GM10847 (cell line): ENCODE results near the gene KCNH4.

ENCODE experiments used
- POLR2A ChIP-seq: IDR thresholded peaks from 2 replicates; pipeline ENCODE4 v1.6.1; 2011; ENCODE audit not compliant: insufficient read length; ENCODE audit errors: extremely low read depth

Gene KCNH4

GRCh38 chr17:42199416-42200011 lies 18.6 kb upstream of the KCNH4 start:
- TF ChIP-seq POLR2A = no peak

- no peak for TF ChIP-seq POLR2A
Measured at GRCh38 chr17:42198897-42199296, 18.0 kb upstream of the KCNH4 start.

GRCh38 chr17:42197564-42198156 lies 16.7 kb upstream of the KCNH4 start:
- no peak for TF ChIP-seq POLR2A

- peak; percentile 48 for TF ChIP-seq POLR2A
Measured at GRCh38 chr17:42193969-42194899, 13.3 kb upstream of the KCNH4 start, which contains the start of gene GHDC. Gene GHDC, minus strand, starts transcription at chr17:42194494. Its CDS starts 913 bp downstream, at chr17:42193581.

- TF ChIP-seq POLR2A = no peak
Measured at GRCh38 chr17:42193216-42193968, 12.4 kb upstream of the KCNH4 start.

GRCh38 chr17:42192189-42193126 lies 11.5 kb upstream of the KCNH4 start:
- TF ChIP-seq POLR2A = no peak

GRCh38 chr17:42191275-42191608 lies 10.3 kb upstream of the KCNH4 start:
- no peak for TF ChIP-seq POLR2A

GRCh38 chr17:42190491-42191274 lies 9.7 kb upstream of the KCNH4 start:
- TF ChIP-seq POLR2A = no peak

- TF ChIP-seq POLR2A = no peak
Measured at GRCh38 chr17:42189651-42189965, 8.7 kb upstream of the KCNH4 start.

GRCh38 chr17:42188749-42189650 lies 8.1 kb upstream of the KCNH4 start:
- TF ChIP-seq POLR2A = no peak

GRCh38 chr17:42187833-42188232 lies 6.9 kb upstream of the KCNH4 start:
- TF ChIP-seq POLR2A = no peak

GRCh38 chr17:42185621-42185930 lies 4.6 kb upstream of the KCNH4 start:
- no peak for TF ChIP-seq POLR2A
